WTC11 (cell line): ENCODE results near the gene HSPB6. TPM values are rescaled to one million over a fixed set of nuclear protein-coding genes. Genes with fewer than 3 reads are reported as not detected.

ENCODE experiments used
- ATAC-seq: fragments of 200-7000 bp; cut with Tn5 transposase; 2 replicates; pipeline ENCODE4 v1.10.0; 2021; ENCODE audit warnings: mild to moderate bottlenecking, moderate library complexity
- CTCF ChIA-PET: fragments of 300-600 bp; sonication (Branson Sonifier 250); formaldehyde crosslinking; loops from one replicate; lab custom pipeline; 2021; ENCODE audit warnings: antibody characterized with exemption; lab: Charles Lee
- POLR2A ChIA-PET: fragments of 350-600 bp; sonication (Branson Sonifier 250); formaldehyde crosslinking; loops from one replicate; lab custom pipeline; 2021; ENCODE audit warnings: antibody characterized with exemption; lab: Charles Lee
- DNase-seq: peaks from one replicate; pipeline ENCODE4 v3.0.0; 2021; ENCODE audit warnings: low spot score
- H3K27ac Mint-ChIP-seq: 2 replicates; pipeline ENCODE4 v1.8.0; 2021; ENCODE audit warnings: mixed read lengths
- H3K27me3 Mint-ChIP-seq: 2 replicates; pipeline ENCODE4 v1.8.0; 2021; ENCODE audit warnings: low read depth, mild to moderate bottlenecking, moderate library complexity, mixed read lengths
- H3K36me3 Mint-ChIP-seq: 2 replicates; pipeline ENCODE4 v1.8.0; 2021; ENCODE audit warnings: mixed read lengths
- H3K4me1 Mint-ChIP-seq: 2 replicates; pipeline ENCODE4 v1.8.0; 2022; ENCODE audit warnings: mixed read lengths
- H3K4me3 Mint-ChIP-seq: 2 replicates; pipeline ENCODE4 v1.8.0; 2021; ENCODE audit warnings: mild to moderate bottlenecking, moderate library complexity, mixed read lengths
- H3K9me3 Mint-ChIP-seq: 2 replicates; pipeline ENCODE4 v1.8.0; 2021; ENCODE audit warnings: mixed read lengths
- AFF4 ChIP-seq: sonication (generic); formaldehyde crosslinking; IDR thresholded peaks from 2 replicates; pipeline ENCODE4 v1.8.1; 2023; ENCODE audit warnings: mild to moderate bottlenecking, missing genetic modification reagents, borderline replicate concordance
- ATF6 ChIP-seq: sonication (generic); formaldehyde crosslinking; IDR thresholded peaks from 2 replicates; pipeline ENCODE4 v1.8.1; 2023; ENCODE audit warnings: mild to moderate bottlenecking, missing genetic modification reagents
- CDX4 ChIP-seq: fragments of 250-450 bp; sonication (Bioruptor Pico); IDR thresholded peaks from 2 replicates; pipeline ENCODE4 v1.9.0; 2021; ENCODE audit warnings: moderate library complexity, mild to moderate bottlenecking, inconsistent platforms, borderline replicate concordance
- CREM ChIP-seq: sonication (generic); formaldehyde crosslinking; IDR thresholded peaks from 2 replicates; pipeline ENCODE4 v1.8.1; 2022; ENCODE audit warnings: mild to moderate bottlenecking, missing genetic modification reagents, moderate library complexity
- ESRRA ChIP-seq: sonication (generic); formaldehyde crosslinking; IDR thresholded peaks from 2 replicates; pipeline ENCODE4 v1.8.1; 2022; ENCODE audit warnings: mild to moderate bottlenecking, missing genetic modification reagents, borderline replicate concordance
- ETV6 ChIP-seq: sonication (generic); formaldehyde crosslinking; IDR thresholded peaks from 2 replicates; pipeline ENCODE4 v1.8.1; 2022; ENCODE audit warnings: mild to moderate bottlenecking, missing genetic modification reagents
- FOXK1 ChIP-seq: sonication (generic); formaldehyde crosslinking; IDR thresholded peaks from 2 replicates; pipeline ENCODE4 v1.8.0; 2022; ENCODE audit warnings: mild to moderate bottlenecking, moderate library complexity, missing genetic modification reagents
- GTF2I ChIP-seq: fragments of 250-450 bp; sonication (Bioruptor Pico); conservative IDR thresholded peaks from 2 replicates; pipeline ENCODE4 v1.4.0; 2021; ENCODE audit warnings: mild to moderate bottlenecking
- MYBL2 ChIP-seq: sonication (generic); formaldehyde crosslinking; IDR thresholded peaks from 2 replicates; pipeline ENCODE4 v1.8.1; 2023; ENCODE audit warnings: mild to moderate bottlenecking, moderate library complexity, missing genetic modification reagents
- ZNF416 ChIP-seq: fragments of 250-450 bp; sonication (Bioruptor Pico); IDR thresholded peaks from 2 replicates; pipeline ENCODE4 v1.9.0; 2021; ENCODE audit warnings: mild to moderate bottlenecking, inconsistent platforms
- ZNF512 ChIP-seq: sonication (generic); formaldehyde crosslinking; IDR thresholded peaks from 2 replicates; pipeline ENCODE4 v1.8.1; 2022; ENCODE audit warnings: missing genetic modification reagents, borderline replicate concordance
- ZNF532 ChIP-seq: fragments of 250-450 bp; sonication (Bioruptor Pico); IDR thresholded peaks from 2 replicates; pipeline ENCODE4 v1.9.0; 2021; ENCODE audit warnings: mild to moderate bottlenecking, borderline replicate concordance
- total RNA-seq: library from RNA; stranded (reverse); gene quantifications from 3 replicates; pipeline ENCODE4 v1.2.3, GENCODE V29; 2021

HSPB6 gene
- total RNA-seq, 1 experiment from 2014 or later = 1.7 TPM

GRCh38 chr19:35757749-35758608 lies 1.1 kb upstream of the HSPB6 start, which contains the start of gene PROSER3 (continued):
- TF ChIP-seq AFF4 (CRISPR knock-in tag) (no peak), FOXK1 (CRISPR knock-in tag) (0 out of 2 replicates have a peak, but pooled peaks have one; percentile 56), ZNF512 (CRISPR knock-in tag) (no peak), ZNF532 (CRISPR knock-in tag) (no peak), ETV6 (0 out of 2 replicates have a peak, but pooled peaks have one; percentile 19), ATF6 (CRISPR knock-in tag) (no peak), ESRRA (CRISPR knock-in tag) (no peak), ZNF416 (CRISPR knock-in tag) (0 out of 2 replicates have a peak, but pooled peaks have one; percentile 51)

GRCh38 chr19:35757231-35757748 lies 461 bp upstream of the HSPB6 start:
- POLR2A ChIA-PET = interaction anchor here (1.0 to 2.5 kb wide), 4 partner anchors 9 to 27 kb away, joined by 4 to 13 read pairs (median 8); partner anchors contain the start of genes LIN37, PSENEN and U2AF1L4
- peaks cover 10% of the 10 kb centered on the region for H3K36me3 Mint-ChIP-seq
- DNase-seq = no peak
- H3K27ac Mint-ChIP-seq = peak overlapping the region; percentile 82
- CTCF ChIA-PET = interaction anchor here (0.6 to 2.9 kb wide), 6 partner anchors 9 to 29 kb away, joined by 3 to 13 read pairs (median 4); partner anchors contain the start of genes LIN37, PSENEN and U2AF1L4
- H3K4me3 Mint-ChIP-seq = peak overlapping the region; percentile 94
- H3K27me3 Mint-ChIP-seq = peaks cover 23% of the 10 kb centered on the region
- H3K4me1 Mint-ChIP-seq = peaks cover 16% of the 10 kb centered on the region
- H3K9me3 Mint-ChIP-seq = no peaks in the 10 kb centered on the region
- ATAC-seq = peak; percentile 6
- no peak for TF ChIP-seq MYBL2 (CRISPR knock-in tag)
- TF ChIP-seq CDX4 (CRISPR knock-in tag) = no peak
- TF ChIP-seq CREM (CRISPR knock-in tag) = no peak
- TF ChIP-seq GTF2I (CRISPR knock-in tag) = no peak
